Small intestine (tissue), 7 donors: Measurements from ENCODE around the gene APOBEC3A. TPM values are rescaled to one million over a fixed set of nuclear protein-coding genes. Genes with fewer than 3 reads are reported as not detected.
"Not testable (repeated sequence)": the region's sequence is repeated elsewhere in the genome, so short reads cannot be mapped to it uniquely, and the experiment has no call there.

Experiments used
- DNase-seq, 2 donors: peaks; one replicate each; pipeline versions ENCODE4 v3.0.0 to v3.0.0-alpha.2; 2013
- FAIRE-seq: peaks from 2 replicates; lab custom pipeline; 2012; peaks lifted over from hg19 to GRCh38; lab: Jason Lieb, UNC
- H3K27ac ChIP-seq, 3 donors: one replicate each; pipeline ENCODE4 v1.5.1; 2013; ENCODE audit warnings: low read length in 2 of 3, mild to moderate bottlenecking in 2 of 3, control low read depth in 1 of 3, inconsistent platforms in 1 of 3, low read depth in 1 of 3, moderate library complexity in 1 of 3
- H3K27me3 ChIP-seq, 3 donors: one replicate each; pipeline ENCODE4 v1.6.1; 2013; ENCODE audit warnings: low read length in 3 of 3, inconsistent platforms in 1 of 3; ENCODE audit not compliant: control insufficient read depth in 3 of 3, insufficient read depth in 3 of 3
- H3K36me3 ChIP-seq, 3 donors: one replicate each; pipeline ENCODE4 v1.6.1; 2013; ENCODE audit warnings: low read length in 3 of 3, inconsistent platforms in 1 of 3, low read depth in 1 of 3, mild to moderate bottlenecking in 1 of 3, moderate library complexity in 1 of 3; ENCODE audit not compliant: control insufficient read depth in 3 of 3, insufficient read depth in 2 of 3
- H3K4me1 ChIP-seq, 3 donors: one replicate each; pipeline ENCODE4 v1.6.1; 2013; ENCODE audit warnings: low read length in 2 of 3, inconsistent platforms in 1 of 3, low read depth in 1 of 3, mild to moderate bottlenecking in 1 of 3, moderate library complexity in 1 of 3; ENCODE audit not compliant: control insufficient read depth in 3 of 3, insufficient read depth in 2 of 3
- H3K4me3 ChIP-seq, 3 donors: one replicate each; pipeline ENCODE4 v1.5.1; 2013; ENCODE audit warnings: low read length in 3 of 3, control low read depth in 1 of 3, inconsistent platforms in 1 of 3, low read depth in 1 of 3, mild to moderate bottlenecking in 1 of 3, moderate library complexity in 1 of 3
- H3K9me3 ChIP-seq, 2 donors: one replicate each; pipeline ENCODE4 v1.6.1; 2013; ENCODE audit warnings: low read depth in 1 of 2, low read length in 1 of 2; ENCODE audit not compliant: control insufficient read depth in 2 of 2, insufficient read depth in 1 of 2
- WGBS, 3 donors: extraction: QIAGEN DNeasy Blood & Tissue Kit; methylation state at CpG; one replicate each; pipeline ENCODE4 v1.1.7; 2013; 5-methylcytosine and 5-hydroxymethylcytosine counted together
- polyA plus RNA-seq, 4 donors: library from polyadenylated mRNA; stranded (reverse) in 3 of 4; unstranded in 1 of 4; fragments of 200-250 nt in 3 of 4; fragments of 120-200 nt in 1 of 4; gene quantifications; one replicate each; pipeline versions ENCODE4 v1.2.1 to v1.2.3, GENCODE V29; 2013
- donor health status: healthy with polysubstance abuse.
- donor health status: control.
- donor health status: control.
- donor health status: Bipolar disorder and iron deficiency.
- donor health status: healthy.

Gene APOBEC3A
- polyA plus RNA-seq, 4 donors, result 0.13 to 0.81 (median 0.37) TPM; not detected in 1

DNA sequence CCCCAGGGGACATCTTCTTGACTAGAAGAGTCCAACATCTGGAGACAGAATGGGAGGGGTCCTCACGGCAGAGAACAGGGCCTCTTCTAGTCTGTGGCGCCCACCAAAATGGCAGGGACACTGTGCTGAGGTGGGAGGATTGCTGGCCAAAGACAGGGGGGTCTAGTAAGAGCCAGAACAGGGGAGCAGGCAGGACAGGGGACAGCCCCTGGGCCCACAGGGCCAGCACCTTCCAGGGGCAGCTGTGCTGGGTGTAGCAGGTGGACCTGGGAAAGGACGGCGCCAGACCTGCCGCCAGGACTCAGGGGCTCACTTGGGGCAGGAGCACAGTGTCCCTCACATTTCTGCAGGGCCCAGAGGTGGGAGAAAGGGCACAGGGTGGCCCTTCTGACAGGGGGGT is 858 bp upstream of the APOBEC3A start:
- FAIRE-seq, result no peak

DNA sequence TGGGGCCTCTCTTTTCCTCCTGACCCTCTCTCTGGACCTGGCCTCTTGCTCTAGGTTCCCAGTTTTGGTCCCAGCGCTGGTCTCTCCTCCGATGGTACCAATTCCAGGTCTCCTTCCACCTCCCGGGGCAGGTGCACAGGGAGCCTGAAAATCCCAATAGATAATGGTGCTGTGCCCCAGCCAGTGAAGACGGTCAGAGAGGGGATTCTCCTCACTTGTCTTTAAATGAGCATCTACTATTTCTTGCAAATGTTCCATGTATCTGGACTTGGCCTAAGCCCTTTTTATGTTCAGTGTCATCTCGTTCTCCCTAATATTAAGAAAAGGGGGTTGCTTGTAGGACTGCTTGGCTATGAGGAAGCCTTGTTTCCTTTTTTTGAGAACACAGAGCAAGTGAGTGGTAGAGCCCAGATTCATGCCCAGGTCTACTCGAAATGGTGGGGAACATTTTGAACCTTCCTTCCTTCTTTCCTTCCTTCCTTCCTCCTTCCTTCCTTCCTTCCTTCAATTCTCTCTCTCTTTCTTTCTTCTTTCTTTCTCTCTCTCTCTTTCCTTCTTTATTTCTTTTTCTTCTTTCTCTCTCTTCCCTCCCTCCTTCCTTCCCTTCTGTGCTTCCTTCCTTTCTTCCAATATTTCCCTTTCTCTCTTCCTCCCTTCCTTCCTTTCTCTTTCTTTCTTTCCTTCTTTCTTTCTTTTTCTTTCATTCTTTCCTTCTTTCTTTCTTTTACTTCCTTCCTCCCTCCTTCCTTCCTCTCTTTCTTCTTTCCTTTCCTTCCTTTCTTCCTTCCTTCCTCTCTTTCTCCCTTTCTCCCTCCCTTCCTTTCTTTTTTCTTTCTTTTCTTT is 620 bp downstream of the APOBEC3A start:
- no peak for FAIRE-seq
- no peaks in the 10 kb centered on the region for H3K9me3 ChIP-seq
- 69 to 84% (median 73%) methylated on average over 6 of the region's 6 CpGs for WGBS, 3 donors

More for the DNA sequence above, 858 bp upstream of the APOBEC3A start:
- H3K36me3 ChIP-seq, result peaks cover 0 to 2% (median 0%) of the 10 kb centered on the region in 3 donors
- no peak overlapping the region for H3K4me3 ChIP-seq
- peaks cover 0 to 41% (median 0%) of the 10 kb centered on the region in 3 donors for H3K4me1 ChIP-seq
- H3K27ac ChIP-seq, result no peak overlapping the region
- no peaks in the 10 kb centered on the region for H3K27me3 ChIP-seq
- no peaks in the 10 kb centered on the region for H3K9me3 ChIP-seq
- DNase-seq, result no peak
- whole genome bisulfite sequencing, 3 donors, result 83 to 87% (median 86%) methylated on average over 5 of the region's 5 CpGs

DNA sequence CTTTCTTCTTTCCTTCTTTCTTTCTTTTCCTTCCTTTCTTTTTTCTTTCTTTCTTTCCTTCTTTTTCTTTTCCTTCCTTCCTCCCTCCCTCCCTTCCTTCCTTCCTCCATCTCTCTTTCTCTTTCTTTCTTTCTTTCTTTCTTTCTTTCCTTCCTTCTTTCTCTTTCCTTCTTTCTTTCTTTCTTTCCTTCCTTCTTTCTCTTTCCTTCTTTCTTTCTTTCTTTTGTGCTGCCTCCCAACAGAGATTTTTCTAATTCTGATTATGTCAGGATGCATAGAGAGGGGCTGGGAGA is 1.2 kb downstream of the APOBEC3A start:
- not testable (repeated sequence) for FAIRE-seq, H3K9me3 ChIP-seq, H3K27ac ChIP-seq, H3K4me3 ChIP-seq, DNase-seq, H3K27me3 ChIP-seq, H3K36me3 ChIP-seq
- H3K4me1 ChIP-seq, result peaks cover 0 to 25% (median 0%) of the 10 kb centered on the region in 3 donors

More for the DNA sequence above, 620 bp downstream of the APOBEC3A start:
- no peak overlapping the region for H3K27ac ChIP-seq
- peaks cover 0 to 2% (median 0%) of the 10 kb centered on the region in 3 donors for H3K36me3 ChIP-seq
- H3K4me3 ChIP-seq, result no peak overlapping the region
- no peak for DNase-seq
- H3K27me3 ChIP-seq, result no peaks in the 10 kb centered on the region
- H3K4me1 ChIP-seq, result peaks cover 0 to 31% (median 0%) of the 10 kb centered on the region in 3 donors

GRCh38 chr22:38959590-38959989 is 2.2 kb downstream of the APOBEC3A start:
- Histone ChIP-seq H3K36me3 (peaks cover 0 to 2% (median 0%) of the 10 kb centered on the region in 3 donors), H3K27ac (no peak overlapping the region), H3K4me1 (peaks cover 4 to 22% (median 5%) of the 10 kb centered on the region in 3 donors), H3K4me3 (no peak overlapping the region), H3K9me3 (no peaks in the 10 kb centered on the region), H3K27me3 (no peaks in the 10 kb centered on the region)
- FAIRE-seq, result no peak
- WGBS, 3 donors, result 79 to 82% (median 80%) methylated on average over 8 of the region's 8 CpGs
- DNase-seq, result no peak

DNA sequence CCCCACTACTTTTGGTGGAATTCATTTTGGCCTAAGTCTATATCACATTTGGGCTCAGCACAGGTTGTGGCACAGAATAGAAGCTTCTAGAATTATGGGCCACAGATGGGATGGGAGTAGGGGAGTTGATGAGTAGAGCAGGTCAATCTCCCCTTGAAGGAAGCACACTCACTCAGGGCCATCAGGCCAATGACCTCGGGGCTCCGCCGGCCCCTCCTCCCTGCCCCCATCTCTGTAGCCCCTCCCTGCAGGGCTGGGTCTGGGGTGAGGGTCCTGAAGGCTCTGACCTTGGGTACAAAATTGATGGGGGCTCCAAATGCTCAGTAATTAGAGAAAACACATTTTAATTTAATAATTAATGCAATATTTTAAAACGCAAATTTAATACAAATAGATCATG is 3.3 kb downstream of the APOBEC3A start:
- H3K9me3 ChIP-seq, FAIRE-seq, H3K27ac ChIP-seq, H3K4me3 ChIP-seq, DNase-seq, H3K36me3 ChIP-seq, H3K27me3 ChIP-seq: not testable (repeated sequence)
- WGBS, 3 donors, result 78 to 93% (median 88%) methylated on average over 3 to 4 of the region's 4 CpGs
- H3K4me1 ChIP-seq, result peaks cover 6 to 19% (median 8%) of the 10 kb centered on the region in 3 donors

GRCh38 chr22:38963291-38963738 is 5.9 kb downstream of the APOBEC3A start:
- Histone ChIP-seq H3K4me3 (peak overlapping the region in 1 of 3 donors; percentile 5), H3K4me1 (peaks cover 6 to 12% (median 8%) of the 10 kb centered on the region in 3 donors), H3K27ac (peak overlapping the region in 2 of 3 donors; percentile 40 to 76)
- 18 to 41% (median 33%) methylated on average over 6 to 11 of the region's 11 CpGs for WGBS, 3 donors
- not testable (repeated sequence) for FAIRE-seq, H3K27me3 ChIP-seq, DNase-seq, H3K9me3 ChIP-seq, H3K36me3 ChIP-seq

DNA sequence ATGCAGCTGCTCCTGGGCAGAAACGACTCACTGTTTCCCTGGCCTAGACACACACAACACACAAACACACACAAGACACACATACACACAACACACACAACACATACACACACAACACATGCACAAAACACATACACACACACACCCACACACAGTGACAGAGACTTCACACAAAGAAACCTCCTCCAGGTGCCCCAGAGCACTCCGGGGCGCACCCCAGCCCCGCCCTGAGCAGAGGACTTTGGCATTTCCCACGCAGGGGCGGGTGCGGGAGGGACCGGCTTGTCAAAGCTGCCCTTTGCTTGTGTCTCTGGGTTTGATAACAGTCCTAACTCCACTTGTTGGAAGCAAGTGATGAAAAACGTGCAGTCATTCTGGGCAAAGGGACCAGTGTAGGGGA is 6.5 kb downstream of the APOBEC3A start:
- Histone ChIP-seq H3K27me3 (no peaks in the 10 kb centered on the region), H3K4me1 (peaks cover 6 to 12% (median 8%) of the 10 kb centered on the region in 3 donors), H3K9me3 (no peaks in the 10 kb centered on the region), H3K36me3 (peaks cover 0 to 2% (median 0%) of the 10 kb centered on the region in 3 donors), H3K4me3 (peak overlapping the region in 1 of 3 donors; percentile 5), H3K27ac (peak overlapping the region in 2 of 3 donors; percentile 40 to 76)
- FAIRE-seq (no peak), DNase-seq (peak; percentile 92 to 97)
- 5 to 60% (median 16%) methylated on average over 9 of the region's 9 CpGs for WGBS, 3 donors

DNA sequence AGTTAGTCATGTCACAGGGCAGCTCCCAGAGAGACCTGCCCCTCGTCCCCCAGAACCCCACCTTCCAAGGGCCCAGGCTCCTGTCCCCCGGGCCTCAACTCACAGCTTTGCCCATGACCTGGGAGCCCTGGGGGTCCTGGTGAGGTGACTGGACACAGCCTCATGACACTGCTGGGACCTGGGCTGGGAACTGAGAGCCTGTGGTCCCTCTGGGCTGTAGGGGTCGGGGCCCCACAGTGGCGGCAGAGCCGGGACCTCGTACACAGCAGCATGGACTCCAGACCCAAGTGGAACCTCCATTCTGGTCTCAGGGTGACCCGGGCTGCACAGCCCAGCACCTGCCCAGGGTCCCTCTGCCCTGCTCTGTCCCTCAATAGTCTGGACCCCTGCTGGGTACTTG is 6.9 kb downstream of the APOBEC3A start:
- Histone ChIP-seq H3K4me1 (peaks cover 6 to 12% (median 8%) of the 10 kb centered on the region in 3 donors), H3K27ac (peak overlapping the region in 1 of 3 donors; percentile 57), H3K27me3 (no peaks in the 10 kb centered on the region), H3K9me3 (no peaks in the 10 kb centered on the region), H3K36me3 (peaks cover 0 to 2% (median 0%) of the 10 kb centered on the region in 3 donors), H3K4me3 (no peak overlapping the region)
- FAIRE-seq, result no peak
- no peak for DNase-seq
- 31 to 73% (median 45%) methylated on average over 7 of the region's 7 CpGs for WGBS, 3 donors
